Measurements from ENCODE around the gene FIP1L1.

The FIP1L1 gene

GRCh38 chr4:53507058-53507457, 129.6 kb downstream of the FIP1L1 start:
- no peak for DNase-seq

DNA sequence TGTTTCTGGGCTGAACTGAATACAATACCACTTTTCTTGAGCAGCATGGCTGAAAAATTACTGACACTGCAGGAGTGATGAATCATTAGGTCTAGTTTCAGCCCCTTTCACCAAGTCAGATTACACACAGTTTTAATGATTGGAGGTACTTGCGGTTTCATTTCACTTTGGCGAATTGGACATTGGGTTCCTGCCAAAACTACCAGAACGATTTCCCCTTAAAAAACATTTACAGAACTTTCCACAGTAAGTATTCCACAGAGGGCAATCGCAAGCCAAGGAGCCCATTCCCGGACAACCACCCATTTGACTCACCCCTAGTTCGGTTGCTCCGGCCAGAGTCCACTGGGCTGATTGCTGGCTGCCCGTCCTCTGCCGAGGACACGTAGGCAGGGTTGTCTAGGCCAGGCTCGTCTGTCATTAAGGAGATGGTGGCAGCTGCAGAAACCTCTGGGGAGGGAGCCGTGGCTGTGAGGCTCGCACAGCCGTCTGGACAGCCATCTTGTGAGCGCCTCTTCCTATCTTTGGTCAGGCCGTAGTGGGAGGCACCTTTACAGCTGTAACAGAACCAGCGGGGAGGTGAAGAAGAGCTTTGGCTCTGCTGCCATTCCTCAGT, 130.3 kb downstream of the FIP1L1 start:
- DNase-seq: peak; percentile 94

DNA sequence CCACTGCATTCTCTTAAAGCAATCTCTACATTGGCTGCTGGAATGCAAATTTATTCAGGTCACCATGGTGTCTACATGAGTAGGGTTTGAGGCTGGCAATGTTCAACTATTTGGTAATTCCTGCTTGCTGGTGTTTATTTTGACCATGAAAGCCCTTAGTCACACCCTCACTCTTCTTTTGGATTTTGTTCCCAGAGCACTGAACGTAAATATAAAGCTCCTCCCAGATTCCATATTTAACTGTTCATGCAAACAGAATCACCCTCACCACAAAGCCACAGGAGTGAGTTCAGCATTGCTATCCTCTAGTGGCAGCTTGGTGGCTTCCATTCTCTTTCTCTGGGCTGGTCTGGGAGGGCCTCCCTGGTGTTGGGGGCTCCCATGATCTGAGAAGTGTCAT, 131.0 kb downstream of the FIP1L1 start:
- DNase-seq: peak; percentile 76

GRCh38 chr4:53510321-53510720, 132.9 kb downstream of the FIP1L1 start:
- DNase-seq: peak; percentile 25

Measured in fibroblast of upper back skin (primary cell).